Psoas muscle (tissue), 8 donors: ENCODE data around the gene SEPTIN8. TPM values are rescaled to one million over a fixed set of nuclear protein-coding genes. Genes with fewer than 3 reads are reported as not detected.

Source experiments
- ATAC-seq, 4 donors: fragments of 200-7000 bp; cut with Tn5 transposase; one replicate each; pipeline ENCODE4 v1.9.1; 2020; ENCODE audit warnings: moderate library complexity in 3 of 4, mild to moderate bottlenecking in 2 of 4
- DNase-seq, 2 donors: peaks; one replicate each; pipeline ENCODE4 v3.0.0-alpha.2; 2020
- H3K27ac ChIP-seq: fragments of 200-600 bp; one replicate; pipeline ENCODE4 v1.8.0; 2022
- H3K27me3 ChIP-seq, 3 donors: fragments of 200-600 bp in 1 of 3; one replicate each; pipeline versions ENCODE4 v1.6.1 to v1.8.0; 2013 to 2022; ENCODE audit warnings: low read length in 2 of 3, mild to moderate bottlenecking in 2 of 3, moderate library complexity in 1 of 3; ENCODE audit not compliant: insufficient read depth in 3 of 3
- H3K36me3 ChIP-seq, 2 donors: fragments of 200-600 bp in 1 of 2; one replicate each; pipeline versions ENCODE4 v1.6.1 to v1.8.0; 2013 to 2022; ENCODE audit warnings: low read depth in 1 of 2, mild to moderate bottlenecking in 1 of 2, moderate library complexity in 1 of 2; ENCODE audit not compliant: insufficient read depth in 1 of 2
- H3K4me1 ChIP-seq: fragments of 200-600 bp; one replicate; pipeline ENCODE4 v1.8.0; 2022
- H3K4me3 ChIP-seq: fragments of 200-600 bp; one replicate; pipeline ENCODE4 v1.8.0; 2022; ENCODE audit warnings: mild to moderate bottlenecking
- H3K9me3 ChIP-seq: fragments of 200-600 bp; one replicate; pipeline ENCODE4 v1.8.0; 2022
- CTCF ChIP-seq: fragments of 200-600 bp; IDR thresholded peaks from one replicate; pipeline ENCODE4 v1.8.0; 2022; ENCODE audit warnings: antibody characterized with exemption
- WGBS, 3 donors: extraction: QIAGEN DNeasy Blood & Tissue Kit; methylation state at CpG; one replicate each; pipeline versions ENCODE4 v1.1.6 to v1.1.7; 2013; 5-methylcytosine and 5-hydroxymethylcytosine counted together
- intact Hi-C, 2 donors: fragments of 100-400 bp; cut with DNase I; formaldehyde crosslinking; loops; one replicate each; pipeline versions ENCODE4 v1.11.0 to v1.14.2; 2022
- polyA plus RNA-seq, 3 donors: library from polyadenylated mRNA; stranded (reverse); fragments of 200-250 nt; gene quantifications; one replicate each; pipeline ENCODE4 v1.2.3, GENCODE V29; 2013
- total RNA-seq, 4 donors: library from RNA; stranded (reverse); fragmentation: NEBNext Ultra II Directional in 2 of 4; extraction: Animal tissue kit (Norgen Biotek cat#: 25700) in 2 of 4; gene quantifications; one replicate each; pipeline versions ENCODE4 v1.2.1 to v1.2.4, GENCODE V29; 2021 to 2023
- donor health status: healthy with polysubstance abuse.
- donor health status: DM: no; HTN: no; CAD: no; lungs with moderate emphysema.
- donor health status: Bipolar disorder and iron deficiency.
- donor health status: healthy.
- donor health status: DM: yes; HTN: yes; CAD: no.
- donor health status: DM: no; HTN: no; CAD: no.
- donor health status: DM: no; HTN: no; CAD: no.
- donor health status: DM: yes; HTN: yes; CAD: no.

The SEPTIN8 gene
- total and polyA plus RNA-seq, 7 donors: 3.8 to 13.1 (median 9.2) TPM

GRCh38 chr5:132768485-132768868 lies 8.6 kb downstream of the SEPTIN8 start:
- Histone ChIP-seq H3K4me3 (no peak overlapping the region), H3K27me3 (no peaks in the 10 kb centered on the region), H3K36me3 (peaks cover 0 to 18% of the 10 kb centered on the region in 2 donors), H3K4me1 (peaks cover 8% of the 10 kb centered on the region), H3K9me3 (no peaks in the 10 kb centered on the region), H3K27ac (no peak overlapping the region)
- ATAC-seq: no peak
- no peak for DNase-seq
- no peak for TF ChIP-seq CTCF
- intact Hi-C loops: no loop called here
- whole genome bisulfite sequencing, 3 donors: 93 to 98% (median 97%) methylated on average over 3 of the region's 3 CpGs

GRCh38 chr5:132767150-132767549 lies 9.9 kb downstream of the SEPTIN8 start:
- Histone ChIP-seq H3K27me3 (no peaks in the 10 kb centered on the region), H3K4me3 (no peak overlapping the region), H3K36me3 (peaks cover 0 to 31% of the 10 kb centered on the region in 2 donors), H3K27ac (no peak overlapping the region), H3K9me3 (no peaks in the 10 kb centered on the region), H3K4me1 (peaks cover 8% of the 10 kb centered on the region)
- 37 to 54% (median 49%) methylated on average over 2 of the region's 2 CpGs for WGBS, 3 donors
- DNase-seq: no peak
- ATAC-seq: no peak
- no peak for TF ChIP-seq CTCF
- intact Hi-C loops: no loop called here

- H3K27me3 ChIP-seq: no peaks in the 10 kb centered on the region
- intact Hi-C loops: no loop called here
- 85 to 100% (median 94%) methylated on average over 1 of the region's 1 CpG for WGBS, 3 donors
- no peak overlapping the region for H3K4me3 ChIP-seq
- no peaks in the 10 kb centered on the region for H3K9me3 ChIP-seq
- peaks cover 4% of the 10 kb centered on the region for H3K4me1 ChIP-seq
- no peak for TF ChIP-seq CTCF
- ATAC-seq (no peak), DNase-seq (no peak)
- H3K27ac ChIP-seq: no peak overlapping the region
- H3K36me3 ChIP-seq: peaks cover 0 to 35% of the 10 kb centered on the region in 2 donors
These were observed 10.3 kb downstream of the SEPTIN8 start for GRCh38 chr5:132766806-132767055.

- no peak overlapping the region for H3K27ac ChIP-seq
- no peaks in the 10 kb centered on the region for H3K9me3 ChIP-seq
- TF ChIP-seq CTCF: no peak
- DNase-seq (no peak), ATAC-seq (no peak)
- H3K4me1 ChIP-seq: peaks cover 4% of the 10 kb centered on the region
- no peak overlapping the region for H3K4me3 ChIP-seq
- intact Hi-C loops: no loop called here
- WGBS, 3 donors: 90 to 95% (median 91%) methylated on average over 12 to 14 of the region's 14 CpGs
- no peaks in the 10 kb centered on the region for H3K27me3 ChIP-seq
- H3K36me3 ChIP-seq: peaks cover 0 to 41% of the 10 kb centered on the region in 2 donors
These were observed 10.8 kb downstream of the SEPTIN8 start for GRCh38 chr5:132766020-132766805.
